ENCODE results near the gene XPA. TPM values are rescaled to one million over a fixed set of nuclear protein-coding genes. Genes with fewer than 3 reads are reported as not detected.
"Not testable (repeated sequence)": the region's sequence is repeated elsewhere in the genome, so short reads cannot be mapped to it uniquely, and the experiment has no call there.

The XPA gene
- total RNA-seq, 1 experiment from 2014 or later = 11.4 TPM

- no peak for DNase-seq (ENCODE audit: low spot score)
- in situ Hi-C loops (cut with HindIII; ENCODE audit: low sequenced_read_pairs) = no loop called here
Observed at GRCh38 chr9:97705354-97705950, 8.3 kb upstream of the XPA start.

DNA sequence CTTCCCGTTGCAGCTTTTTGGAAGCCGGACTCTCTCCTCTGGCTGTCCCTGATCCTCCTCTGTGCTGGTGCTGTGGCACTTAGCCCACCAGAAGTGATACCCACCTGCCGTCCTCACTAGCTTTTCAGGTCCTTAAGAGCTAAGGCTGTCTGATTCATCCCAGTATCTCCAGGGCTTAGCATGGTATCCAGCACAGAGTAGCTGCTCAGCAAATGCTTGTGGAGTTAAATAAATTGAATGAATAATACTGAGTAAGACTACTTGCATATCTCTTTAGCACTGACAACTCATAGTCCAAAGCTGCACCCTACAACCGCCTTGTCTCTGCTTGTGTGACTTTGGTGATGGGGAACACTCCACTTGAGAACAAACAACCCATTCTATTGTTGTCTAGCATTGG lies 7.7 kb upstream of the XPA start:
- in situ Hi-C loops (cut with HindIII; ENCODE audit: low sequenced_read_pairs) = no loop called here
- no peak for DNase-seq (ENCODE audit: low spot score)

- in situ Hi-C loops (cut with HindIII; ENCODE audit: low sequenced_read_pairs) = no loop called here
Observed at GRCh38 chr9:97704345-97704677, 7.2 kb upstream of the XPA start.

DNA sequence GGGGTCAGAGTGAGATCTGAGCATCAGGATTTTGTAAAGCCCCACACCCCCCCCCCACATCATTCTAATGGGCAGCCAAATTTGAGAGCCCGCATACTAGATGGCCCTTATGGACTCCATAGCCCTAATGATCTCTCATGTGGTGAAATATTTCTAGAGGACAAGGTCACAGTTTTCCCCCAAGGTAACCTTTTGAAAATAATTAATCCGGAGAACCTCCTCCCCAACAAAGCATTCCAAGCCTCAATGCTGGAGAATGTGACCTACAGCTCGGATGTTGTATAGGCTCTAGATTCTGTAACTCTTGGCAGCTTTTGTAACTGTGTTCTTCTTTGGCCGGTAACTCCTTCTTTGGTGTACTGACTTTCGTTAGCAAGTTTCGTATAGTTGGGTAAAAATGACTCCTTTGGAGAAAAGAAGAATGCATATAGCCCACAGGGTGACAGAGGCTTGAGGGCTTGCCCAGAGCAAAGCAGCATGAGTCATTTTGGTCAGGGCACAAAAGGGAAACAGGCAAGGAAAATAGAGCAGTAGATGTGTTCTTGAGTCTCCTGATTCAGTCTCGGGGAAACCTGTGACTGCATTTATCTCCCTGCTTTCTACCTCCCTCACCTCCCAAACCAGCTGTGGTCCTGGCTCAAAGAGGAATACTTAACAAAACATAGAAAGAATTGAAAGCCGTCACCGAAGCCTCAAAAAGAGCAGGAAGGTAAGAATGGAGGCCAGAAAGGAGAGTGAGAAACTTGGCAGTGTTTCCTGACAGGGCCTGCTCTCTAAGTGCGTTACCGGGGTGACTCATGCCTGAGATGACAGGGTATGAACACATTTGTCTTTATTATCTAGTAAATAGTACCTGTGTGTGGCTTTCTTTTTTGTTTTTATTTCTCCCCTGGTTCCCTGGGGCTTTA lies 6.6 kb upstream of the XPA start:
- in situ Hi-C loops (cut with HindIII; ENCODE audit: low sequenced_read_pairs) = no loop called here
- DNase-seq (ENCODE audit: low spot score) = no peak

More at GRCh38 chr9:97704345-97704677, 7.2 kb upstream of the XPA start:
- DNase-seq (ENCODE audit: low spot score) = no peak

- DNase-seq (ENCODE audit: low spot score); in situ Hi-C loops (cut with HindIII; ENCODE audit: low sequenced_read_pairs): not testable (repeated sequence)
Observed at GRCh38 chr9:97699824-97700223, 2.7 kb upstream of the XPA start.

- in situ Hi-C loops (cut with HindIII; ENCODE audit: low sequenced_read_pairs); DNase-seq (ENCODE audit: low spot score): not testable (repeated sequence)
Observed at GRCh38 chr9:97699281-97699680, 2.1 kb upstream of the XPA start.

DNA sequence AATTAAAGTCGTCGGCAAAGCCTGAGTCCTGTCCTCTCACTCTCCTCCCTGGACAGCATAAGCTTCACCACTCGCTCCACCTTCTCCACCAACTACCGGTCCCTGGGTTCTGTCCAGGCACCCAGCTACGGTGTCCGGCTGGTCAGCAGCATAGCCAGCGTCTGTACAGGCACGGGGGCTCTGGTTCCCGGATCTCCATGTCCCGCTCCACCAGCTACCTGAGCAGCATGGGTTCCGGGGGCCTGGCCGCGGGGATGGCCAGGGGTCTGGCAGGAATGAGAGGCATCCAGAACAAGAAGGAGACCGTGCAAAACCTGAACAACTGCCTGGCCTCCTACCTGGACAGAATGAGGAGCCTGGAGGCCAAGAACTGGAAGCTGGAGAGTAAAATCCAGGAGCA lies 1.7 kb upstream of the XPA start:
- DNase-seq (ENCODE audit: low spot score) = no peak
- in situ Hi-C loops (cut with HindIII; ENCODE audit: low sequenced_read_pairs) = no loop called here

DNA sequence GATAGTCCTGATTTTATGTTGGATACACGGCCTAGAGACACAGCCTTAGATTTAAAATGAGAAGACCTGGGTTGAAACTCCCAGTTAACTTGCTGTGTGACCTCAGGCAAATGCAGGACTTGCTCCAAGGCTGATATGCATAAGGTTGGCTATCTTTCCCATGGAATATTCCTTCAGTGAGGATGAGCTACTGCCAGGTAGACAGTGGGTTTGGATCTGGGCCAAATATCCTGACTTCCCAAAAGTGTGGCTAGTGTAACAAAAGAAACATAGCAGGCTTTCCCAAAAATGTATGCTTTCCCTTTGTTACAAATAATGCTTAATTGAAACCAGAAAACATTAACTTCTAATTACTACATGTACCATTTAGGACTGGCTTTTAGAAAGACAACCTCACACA lies 697 bp upstream of the XPA start:
- in situ Hi-C loops (cut with HindIII; ENCODE audit: low sequenced_read_pairs) = no loop called here
- DNase-seq (ENCODE audit: low spot score) = peak; percentile 39

DNA sequence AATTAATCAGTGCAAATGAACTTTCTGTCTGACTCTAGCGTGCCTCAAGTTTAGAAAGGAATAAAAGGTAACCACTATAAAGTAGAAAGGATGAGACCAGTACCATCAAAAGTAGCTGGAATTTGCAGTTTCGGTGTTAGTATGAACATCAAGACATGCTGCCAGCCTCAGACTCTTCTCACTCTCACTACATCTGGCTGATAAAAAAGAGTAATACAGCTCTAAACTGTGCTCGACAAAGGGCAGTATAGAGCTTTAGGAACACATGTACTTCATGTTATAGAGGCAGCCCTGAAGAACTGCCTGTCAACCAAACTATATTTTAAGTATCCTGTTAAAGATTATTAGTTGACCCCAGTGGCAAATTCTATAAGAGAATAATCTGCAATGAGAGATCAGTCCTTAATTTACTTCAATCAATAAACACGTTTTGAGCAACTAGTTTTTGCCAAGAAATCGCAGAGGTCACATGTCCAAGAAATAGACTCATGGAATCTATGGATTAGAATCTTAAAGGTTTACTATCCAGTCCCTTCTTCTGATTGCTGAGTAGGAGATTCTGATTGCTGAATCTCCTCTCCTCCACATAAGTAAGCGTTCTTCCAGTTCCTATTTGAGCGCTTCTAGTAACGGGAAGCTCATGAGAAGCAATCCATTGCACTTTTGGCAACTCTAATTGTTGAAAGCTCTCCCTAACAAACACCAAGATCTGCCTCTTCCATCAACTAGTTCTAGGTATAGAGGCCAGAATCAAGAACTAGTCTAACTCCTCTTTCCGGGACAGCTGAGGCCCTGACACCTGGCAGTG lies 941 bp downstream of the XPA start:
- no peak for DNase-seq (ENCODE audit: low spot score)
- in situ Hi-C loops (cut with HindIII; ENCODE audit: low sequenced_read_pairs) = no loop called here

DNA sequence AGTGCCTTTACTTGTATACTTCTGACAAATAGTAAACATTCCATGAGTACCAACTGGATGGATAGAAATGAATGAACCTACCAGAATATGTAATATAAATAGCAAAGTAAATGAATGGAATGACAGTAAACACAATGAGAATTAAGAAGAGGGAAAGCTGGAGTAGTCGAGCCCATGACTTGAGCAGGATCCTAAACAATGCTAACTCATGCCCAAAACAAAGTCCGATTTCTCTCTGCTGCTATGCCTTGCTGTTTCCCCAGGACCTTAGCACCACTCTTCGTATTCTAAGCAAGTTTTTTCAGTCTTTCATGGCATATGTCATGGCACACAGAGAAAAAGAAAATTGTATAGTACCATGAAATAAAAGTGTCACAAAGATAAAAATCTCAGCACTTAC lies 1.8 kb downstream of the XPA start:
- DNase-seq (ENCODE audit: low spot score) = no peak
- in situ Hi-C loops (cut with HindIII; ENCODE audit: low sequenced_read_pairs) = no loop called here

- in situ Hi-C loops (cut with HindIII; ENCODE audit: low sequenced_read_pairs) = no loop called here
- no peak for DNase-seq (ENCODE audit: low spot score)
Observed at GRCh38 chr9:97694769-97695168, 2.4 kb downstream of the XPA start.

- in situ Hi-C loops (cut with HindIII; ENCODE audit: low sequenced_read_pairs) = no loop called here
- no peak for DNase-seq (ENCODE audit: low spot score)
Observed at GRCh38 chr9:97689401-97690180, 7.5 kb downstream of the XPA start.

DNA sequence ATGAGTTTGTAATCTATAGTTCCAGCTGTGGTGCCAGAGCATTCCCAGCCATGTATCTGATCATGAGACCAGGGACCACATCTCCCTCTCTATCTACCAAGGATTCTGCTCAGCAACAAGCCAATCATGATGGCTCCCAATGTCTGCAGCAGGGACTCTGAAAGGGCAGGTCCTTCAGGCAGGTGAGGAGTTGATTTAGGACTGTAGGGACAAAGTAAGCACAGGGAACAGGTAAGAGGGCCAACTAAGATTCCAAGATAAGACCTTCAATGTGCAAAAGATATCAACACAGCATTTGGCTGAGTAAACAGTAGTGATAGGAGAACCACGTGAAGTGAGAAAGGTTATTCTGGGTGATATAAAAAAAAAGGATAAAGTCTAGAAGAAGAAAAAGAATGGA lies 8.5 kb downstream of the XPA start:
- in situ Hi-C loops (cut with HindIII; ENCODE audit: low sequenced_read_pairs) = no loop called here
- no peak for DNase-seq (ENCODE audit: low spot score)

DNA sequence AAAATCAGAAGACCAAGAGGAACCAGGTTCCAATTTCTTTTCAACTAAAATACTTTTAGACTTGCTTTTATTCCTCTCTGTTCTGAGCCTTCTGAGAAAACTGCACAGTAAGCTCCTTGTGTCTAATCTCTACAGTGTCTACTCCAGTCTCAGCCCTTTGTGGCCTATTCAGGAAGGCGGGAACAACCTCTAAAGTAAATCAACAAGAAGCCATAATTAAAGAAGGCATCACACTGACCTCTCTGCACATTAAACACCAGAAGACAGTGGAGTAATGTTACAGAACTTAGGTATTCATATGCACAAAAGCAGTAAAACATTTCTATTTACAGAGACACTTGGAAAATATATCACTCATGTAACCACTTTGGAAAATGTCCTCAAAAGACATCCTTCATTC lies 14.9 kb downstream of the XPA start:
- in situ Hi-C loops (cut with HindIII; ENCODE audit: low sequenced_read_pairs) = no loop called here
- no peak for DNase-seq (ENCODE audit: low spot score)

- in situ Hi-C loops (cut with HindIII; ENCODE audit: low sequenced_read_pairs) = no loop called here
- no peak for DNase-seq (ENCODE audit: low spot score)
Observed at GRCh38 chr9:97675655-97676054, 21.5 kb downstream of the XPA start.

- DNase-seq (ENCODE audit: low spot score) = no peak
- in situ Hi-C loops (cut with HindIII; ENCODE audit: low sequenced_read_pairs) = no loop called here
Observed at GRCh38 chr9:97673922-97674321, 23.2 kb downstream of the XPA start.

- in situ Hi-C loops (cut with HindIII; ENCODE audit: low sequenced_read_pairs) = no loop called here
- DNase-seq (ENCODE audit: low spot score) = no peak
Observed at GRCh38 chr9:97672403-97672802, 24.7 kb downstream of the XPA start.

GRCh38 chr9:97670586-97670985 lies 26.6 kb downstream of the XPA start:
- in situ Hi-C loops (cut with HindIII; ENCODE audit: low sequenced_read_pairs) = no loop called here
- DNase-seq (ENCODE audit: low spot score) = no peak

DNA sequence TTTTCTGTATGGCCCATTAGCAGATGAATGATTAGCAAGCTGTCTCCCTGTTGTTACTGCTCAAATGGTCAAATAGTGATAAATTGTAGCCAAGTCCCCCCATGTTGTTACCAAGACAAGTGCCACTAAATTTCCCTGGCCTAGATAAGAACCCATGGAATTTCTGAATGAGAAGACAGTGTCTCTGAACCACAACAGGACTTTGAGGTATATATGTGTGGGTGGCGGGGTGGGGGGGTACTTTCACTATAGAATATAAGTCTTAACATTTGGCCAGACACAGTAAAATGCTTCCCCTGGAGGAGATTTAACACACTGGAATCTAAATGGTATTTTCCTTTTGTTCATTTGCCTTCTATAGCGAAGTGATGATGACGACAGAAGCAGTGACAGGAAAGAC lies 28.7 kb downstream of the XPA start:
- in situ Hi-C loops (cut with HindIII; ENCODE audit: low sequenced_read_pairs) = no loop called here
- no peak for DNase-seq (ENCODE audit: low spot score)

Measured in G401 (cell line).